ENCODE data around the gene PITPNC1.

The PITPNC1 gene

GRCh38 chr17:67565068-67565467 is 188.0 kb downstream of the PITPNC1 start:
- DNase-seq (ENCODE audit: low read depth, low spot score): no peak
- TF ChIP-seq ZNF274 (IDR thresholded peaks at IDR 0.05; ENCODE audit: low read depth, low read length): no peak
- no peak overlapping the region for H3K9ac ChIP-seq (ENCODE audit: insufficient read length, low read depth)
- no peak overlapping the region for H3K4me3 ChIP-seq (ENCODE audit: insufficient read length, low read depth)
- H3K9me3 ChIP-seq (ENCODE audit: insufficient read depth, low read length): 0 out of 2 replicates have a peak, but pooled peaks cover 4% of the 10 kb centered on the region
- no peaks in the 10 kb centered on the region for H3K4me1 ChIP-seq (ENCODE audit: insufficient read depth, insufficient read length)
- H3K27me3 ChIP-seq (ENCODE audit: insufficient read depth, insufficient read length): no peaks in the 10 kb centered on the region
- H3K36me3 ChIP-seq (ENCODE audit: insufficient read depth, insufficient read length, low read length): no peaks in the 10 kb centered on the region

DNA sequence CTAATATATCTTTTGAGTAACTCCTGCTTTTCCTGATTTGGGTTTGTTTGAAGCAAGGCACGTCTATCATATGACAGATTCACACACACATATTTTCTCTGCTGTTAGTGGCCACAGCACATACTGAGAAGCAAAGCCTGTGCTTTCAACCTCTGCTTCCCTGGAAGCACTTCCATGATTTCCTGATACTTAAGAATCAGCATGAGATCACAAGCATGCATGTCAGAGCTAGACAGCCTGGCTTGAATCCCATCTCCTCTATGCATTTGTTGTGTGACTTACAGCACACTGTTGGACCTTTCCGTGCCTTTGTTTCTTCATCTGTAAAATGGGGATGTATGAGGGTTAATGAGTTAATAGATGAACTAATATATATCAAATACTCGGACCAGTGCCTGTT is 189.6 kb downstream of the PITPNC1 start:
- Histone ChIP-seq H3K9ac (ENCODE audit: insufficient read length, low read depth) (no peak overlapping the region), H3K9me3 (ENCODE audit: insufficient read depth, low read length) (0 out of 2 replicates have a peak, but pooled peaks cover 4% of the 10 kb centered on the region), H3K4me1 (ENCODE audit: insufficient read depth, insufficient read length) (peaks cover 2% of the 10 kb centered on the region), H3K36me3 (ENCODE audit: insufficient read depth, insufficient read length, low read length) (no peaks in the 10 kb centered on the region), H3K27me3 (ENCODE audit: insufficient read depth, insufficient read length) (no peaks in the 10 kb centered on the region), H3K4me3 (ENCODE audit: insufficient read length, low read depth) (no peak overlapping the region)
- TF ChIP-seq ZNF274 (IDR thresholded peaks at IDR 0.05; ENCODE audit: low read depth, low read length) (no peak), YY1 (IDR thresholded peaks at IDR 0.05; ENCODE audit: insufficient read depth, insufficient read length) (no peak), SUZ12 (IDR thresholded peaks at IDR 0.05; ENCODE audit: extremely low read depth, insufficient read depth, insufficient read length) (no peak)
- no peak for DNase-seq (ENCODE audit: low read depth, low spot score)

DNA sequence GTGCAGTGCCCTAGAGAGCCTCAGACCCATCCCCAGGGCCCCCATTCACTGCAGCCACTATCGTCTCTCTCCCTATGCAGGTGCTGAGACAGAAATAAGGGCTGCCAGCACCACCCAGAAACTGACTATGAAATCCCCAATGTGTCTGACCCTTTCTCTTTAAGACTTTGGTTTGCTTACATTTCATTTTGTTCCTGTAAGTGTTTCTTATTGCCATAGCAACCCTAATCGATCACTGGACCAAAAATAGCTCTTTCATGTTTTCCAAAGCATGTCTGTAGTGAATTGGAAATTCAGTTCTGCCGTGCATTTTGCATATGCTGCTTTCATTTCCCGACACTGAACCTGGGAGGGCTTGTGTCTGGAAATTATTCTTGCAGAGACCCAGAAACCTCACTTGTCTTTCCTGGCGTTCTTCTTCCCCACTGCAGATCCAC is 192.0 kb downstream of the PITPNC1 start:
- DNase-seq (ENCODE audit: low read depth, low spot score): no peak
- TF ChIP-seq ZNF274 (IDR thresholded peaks at IDR 0.05; ENCODE audit: low read depth, low read length) (no peak), SUZ12 (IDR thresholded peaks at IDR 0.05; ENCODE audit: extremely low read depth, insufficient read depth, insufficient read length) (no peak), YY1 (IDR thresholded peaks at IDR 0.05; ENCODE audit: insufficient read depth, insufficient read length) (no peak)
- H3K4me3 ChIP-seq (ENCODE audit: insufficient read length, low read depth): no peak overlapping the region
- no peak overlapping the region for H3K9ac ChIP-seq (ENCODE audit: insufficient read length, low read depth)
- H3K4me1 ChIP-seq (ENCODE audit: insufficient read depth, insufficient read length): peaks cover 2% of the 10 kb centered on the region
- H3K36me3 ChIP-seq (ENCODE audit: insufficient read depth, insufficient read length, low read length): no peaks in the 10 kb centered on the region
- H3K27me3 ChIP-seq (ENCODE audit: insufficient read depth, insufficient read length): no peaks in the 10 kb centered on the region
- H3K9me3 ChIP-seq (ENCODE audit: insufficient read depth, low read length): 0 out of 2 replicates have a peak, but pooled peaks cover 4% of the 10 kb centered on the region

DNA sequence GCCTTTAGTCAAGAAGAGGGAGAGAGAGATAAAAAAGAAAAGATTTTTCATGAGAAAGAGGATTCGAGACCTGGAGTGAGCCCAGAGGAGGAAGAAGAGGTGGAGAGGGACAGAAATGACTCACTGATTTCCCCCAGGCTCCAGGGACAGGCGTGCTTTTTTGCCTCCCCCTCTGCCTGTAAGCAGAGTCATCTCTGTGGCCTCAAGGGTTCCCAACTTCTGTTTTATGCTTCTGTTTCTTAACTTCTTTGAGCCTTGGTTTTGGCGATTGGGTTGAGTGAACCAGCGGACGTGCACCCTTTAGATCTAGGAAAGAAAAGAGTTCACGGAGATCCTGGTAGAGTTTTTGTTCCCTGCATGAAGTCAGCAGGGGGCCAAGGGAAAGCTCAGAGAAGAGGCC is 192.8 kb downstream of the PITPNC1 start:
- Histone ChIP-seq H3K4me1 (ENCODE audit: insufficient read depth, insufficient read length) (peaks cover 2% of the 10 kb centered on the region), H3K36me3 (ENCODE audit: insufficient read depth, insufficient read length, low read length) (no peaks in the 10 kb centered on the region), H3K27me3 (ENCODE audit: insufficient read depth, insufficient read length) (no peaks in the 10 kb centered on the region), H3K9me3 (ENCODE audit: insufficient read depth, low read length) (0 out of 2 replicates have a peak, but pooled peaks cover 3% of the 10 kb centered on the region), H3K4me3 (ENCODE audit: insufficient read length, low read depth) (no peak overlapping the region), H3K9ac (ENCODE audit: insufficient read length, low read depth) (no peak overlapping the region)
- no peak for TF ChIP-seq YY1 (IDR thresholded peaks at IDR 0.05; ENCODE audit: insufficient read depth, insufficient read length)
- no peak for TF ChIP-seq ZNF274 (IDR thresholded peaks at IDR 0.05; ENCODE audit: low read depth, low read length)
- TF ChIP-seq SUZ12 (IDR thresholded peaks at IDR 0.05; ENCODE audit: extremely low read depth, insufficient read depth, insufficient read length): no peak
- no peak for DNase-seq (ENCODE audit: low read depth, low spot score)

DNA sequence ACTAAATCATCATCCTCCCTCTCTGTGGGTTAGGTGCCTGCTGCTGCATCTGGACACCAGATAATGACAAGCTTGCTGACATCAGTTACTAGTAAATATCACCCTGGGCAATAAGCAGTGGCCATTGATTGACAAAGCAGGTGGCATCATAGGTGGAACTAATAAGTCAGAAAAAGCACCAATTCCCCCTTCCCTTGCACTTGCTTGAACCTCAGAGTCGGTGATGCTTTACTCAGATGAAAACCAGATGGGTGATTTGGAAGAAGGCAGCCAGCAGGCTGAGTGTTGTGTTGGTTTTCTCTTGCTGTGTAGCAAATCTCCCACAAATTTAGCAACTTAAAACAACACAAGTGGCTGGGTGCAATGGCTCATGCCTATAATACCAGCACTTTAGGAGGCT is 193.7 kb downstream of the PITPNC1 start:
- H3K36me3 ChIP-seq (ENCODE audit: insufficient read depth, insufficient read length, low read length): no peaks in the 10 kb centered on the region
- no peaks in the 10 kb centered on the region for H3K9me3 ChIP-seq (ENCODE audit: insufficient read depth, low read length)
- H3K4me3 ChIP-seq (ENCODE audit: insufficient read length, low read depth): no peak overlapping the region
- no peaks in the 10 kb centered on the region for H3K27me3 ChIP-seq (ENCODE audit: insufficient read depth, insufficient read length)
- no peak for DNase-seq (ENCODE audit: low read depth, low spot score)
- H3K9ac ChIP-seq (ENCODE audit: insufficient read length, low read depth): no peak overlapping the region
- H3K4me1 ChIP-seq (ENCODE audit: insufficient read depth, insufficient read length): peaks cover 2% of the 10 kb centered on the region
- no peak for TF ChIP-seq YY1 (IDR thresholded peaks at IDR 0.05; ENCODE audit: insufficient read depth, insufficient read length)
- no peak for TF ChIP-seq ZNF274 (IDR thresholded peaks at IDR 0.05; ENCODE audit: low read depth, low read length)
- no peak for TF ChIP-seq SUZ12 (IDR thresholded peaks at IDR 0.05; ENCODE audit: extremely low read depth, insufficient read depth, insufficient read length)

- Histone ChIP-seq H3K4me3 (ENCODE audit: insufficient read length, low read depth) (no peak overlapping the region), H3K4me1 (ENCODE audit: insufficient read depth, insufficient read length) (peaks cover 2% of the 10 kb centered on the region), H3K27me3 (ENCODE audit: insufficient read depth, insufficient read length) (no peaks in the 10 kb centered on the region), H3K36me3 (ENCODE audit: insufficient read depth, insufficient read length, low read length) (no peaks in the 10 kb centered on the region), H3K9ac (ENCODE audit: insufficient read length, low read depth) (no peak overlapping the region), H3K9me3 (ENCODE audit: insufficient read depth, low read length) (no peaks in the 10 kb centered on the region)
- TF ChIP-seq SUZ12 (IDR thresholded peaks at IDR 0.05; ENCODE audit: extremely low read depth, insufficient read depth, insufficient read length) (no peak), ZNF274 (IDR thresholded peaks at IDR 0.05; ENCODE audit: low read depth, low read length) (no peak), YY1 (IDR thresholded peaks at IDR 0.05; ENCODE audit: insufficient read depth, insufficient read length) (no peak)
- no peak for DNase-seq (ENCODE audit: low read depth, low spot score)
These were observed 194.4 kb downstream of the PITPNC1 start for GRCh38 chr17:67571478-67571877.

- Histone ChIP-seq H3K9ac (ENCODE audit: insufficient read length, low read depth) (no peak overlapping the region), H3K4me3 (ENCODE audit: insufficient read length, low read depth) (no peak overlapping the region), H3K9me3 (ENCODE audit: insufficient read depth, low read length) (no peaks in the 10 kb centered on the region), H3K36me3 (ENCODE audit: insufficient read depth, insufficient read length, low read length) (no peaks in the 10 kb centered on the region), H3K27me3 (ENCODE audit: insufficient read depth, insufficient read length) (no peaks in the 10 kb centered on the region), H3K4me1 (ENCODE audit: insufficient read depth, insufficient read length) (peaks cover 2% of the 10 kb centered on the region)
- DNase-seq (ENCODE audit: low read depth, low spot score): no peak
- TF ChIP-seq ZNF274 (IDR thresholded peaks at IDR 0.05; ENCODE audit: low read depth, low read length) (no peak), SUZ12 (IDR thresholded peaks at IDR 0.05; ENCODE audit: extremely low read depth, insufficient read depth, insufficient read length) (no peak), YY1 (IDR thresholded peaks at IDR 0.05; ENCODE audit: insufficient read depth, insufficient read length) (no peak)
These were observed 197.0 kb downstream of the PITPNC1 start for GRCh38 chr17:67573987-67574657.
